GM21786 (cell line): ENCODE data around the gene SLC7A9.
"Not testable (repeated sequence)": the region's sequence is repeated elsewhere in the genome, so short reads cannot be mapped to it uniquely, and the experiment has no call there.

ENCODE experiments used
- ATAC-seq: cut with Tn5 transposase; IDR thresholded peaks from one replicate; pipeline ENCODE4 v1.9.1; 2021; ENCODE audit not compliant: unreplicated experiment

SLC7A9 gene

DNA sequence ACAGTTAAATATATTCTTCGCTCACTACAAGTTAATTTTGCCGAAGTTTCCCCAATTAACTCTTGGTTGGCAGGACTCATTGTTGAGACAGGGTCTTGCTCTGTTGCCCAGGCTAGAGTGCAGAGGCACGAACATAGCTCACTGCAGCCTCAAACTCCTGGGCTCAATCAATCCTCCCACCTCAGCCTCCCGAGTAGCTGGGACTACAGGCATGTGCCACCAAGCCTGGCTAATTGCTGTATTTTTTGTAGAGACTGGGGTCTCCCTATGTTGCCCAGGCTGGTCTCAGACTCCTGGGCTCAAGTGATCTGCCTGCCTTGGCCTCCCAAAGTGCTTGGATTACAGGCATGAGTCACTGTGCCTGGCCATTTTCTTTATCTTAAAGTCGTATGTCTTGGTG, 15.7 kb upstream of the SLC7A9 start:
- not testable (repeated sequence) for ATAC-seq

DNA sequence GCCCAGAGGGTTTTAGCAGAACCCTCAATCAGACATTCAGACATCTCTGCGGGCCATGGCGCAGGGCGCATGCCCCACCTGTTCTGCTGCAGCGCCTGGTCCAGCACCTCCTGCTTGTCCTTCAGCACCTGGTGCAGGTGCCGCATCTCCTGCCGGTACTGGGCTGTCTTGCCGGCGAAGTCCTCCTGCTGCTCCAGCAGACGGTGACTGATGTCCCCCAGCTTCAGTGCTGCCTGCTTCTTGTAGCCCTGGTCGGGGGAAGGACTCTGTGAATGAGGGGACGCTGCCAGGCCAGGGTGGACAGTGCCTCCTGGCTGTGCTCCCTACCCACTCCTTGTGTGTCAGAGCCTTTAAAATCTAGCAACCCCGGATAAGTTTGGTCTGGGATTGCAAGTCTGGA, 12.2 kb upstream of the SLC7A9 start:
- ATAC-seq = no peak

DNA sequence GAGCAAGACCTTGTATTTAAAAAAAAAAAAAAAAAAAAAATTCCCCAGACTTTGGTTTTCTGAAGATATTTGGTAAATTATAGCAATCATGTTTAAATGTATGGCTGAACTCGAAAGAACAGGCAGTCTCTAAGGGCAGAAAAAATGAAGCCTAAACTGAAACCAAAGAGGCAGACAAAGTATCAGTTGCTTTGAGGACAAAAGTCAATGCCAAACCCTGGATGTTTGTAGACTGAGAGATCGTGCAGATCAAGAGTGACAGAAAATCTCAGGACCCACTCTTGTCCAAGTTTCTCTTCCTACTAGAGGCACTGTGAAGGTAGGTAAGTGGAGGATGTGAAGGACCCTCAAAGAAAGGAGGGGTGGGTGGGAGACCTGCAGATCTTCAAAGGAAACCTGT, 11.1 kb upstream of the SLC7A9 start:
- ATAC-seq = no peak

DNA sequence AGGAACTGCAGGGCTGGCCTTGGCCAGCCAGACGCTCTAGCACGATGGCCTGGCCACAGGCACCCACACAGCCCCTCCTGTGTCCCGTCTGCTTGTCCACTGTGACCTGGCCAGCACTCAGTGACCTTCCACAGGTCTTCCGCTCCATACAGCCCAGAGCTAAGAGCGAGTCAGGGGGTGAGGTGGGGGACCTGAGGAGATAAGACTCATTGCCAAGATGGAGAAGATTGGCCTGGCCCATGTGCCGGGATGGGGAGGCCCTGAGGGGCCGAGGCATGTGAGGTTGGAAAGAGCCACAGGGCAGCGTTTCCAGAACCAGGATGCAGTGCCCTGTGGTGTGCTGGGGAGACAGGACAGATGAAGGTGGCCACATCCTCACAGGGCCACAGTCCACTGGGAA, 10.2 kb upstream of the SLC7A9 start:
- ATAC-seq = no peak

DNA sequence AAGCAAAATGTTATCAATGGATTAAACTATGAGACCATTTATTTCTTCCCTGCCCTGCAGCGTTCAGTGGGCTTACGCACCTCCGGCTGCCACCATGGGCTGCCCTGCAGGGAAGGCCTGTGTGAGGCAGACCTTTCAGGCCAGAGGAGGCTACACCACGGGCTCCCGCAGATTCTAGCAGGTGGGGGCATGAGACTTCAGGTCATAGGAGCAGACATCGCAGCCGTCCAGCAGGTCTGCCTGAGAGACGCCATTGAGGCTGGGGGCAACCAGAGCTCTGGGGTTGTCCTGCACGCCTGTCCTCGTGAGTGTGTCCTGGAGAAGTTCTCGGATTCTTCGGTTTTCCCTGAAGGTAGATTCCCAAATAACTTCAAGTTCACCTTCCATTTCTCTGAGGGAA, 9.4 kb upstream of the SLC7A9 start:
- no peak for ATAC-seq

DNA sequence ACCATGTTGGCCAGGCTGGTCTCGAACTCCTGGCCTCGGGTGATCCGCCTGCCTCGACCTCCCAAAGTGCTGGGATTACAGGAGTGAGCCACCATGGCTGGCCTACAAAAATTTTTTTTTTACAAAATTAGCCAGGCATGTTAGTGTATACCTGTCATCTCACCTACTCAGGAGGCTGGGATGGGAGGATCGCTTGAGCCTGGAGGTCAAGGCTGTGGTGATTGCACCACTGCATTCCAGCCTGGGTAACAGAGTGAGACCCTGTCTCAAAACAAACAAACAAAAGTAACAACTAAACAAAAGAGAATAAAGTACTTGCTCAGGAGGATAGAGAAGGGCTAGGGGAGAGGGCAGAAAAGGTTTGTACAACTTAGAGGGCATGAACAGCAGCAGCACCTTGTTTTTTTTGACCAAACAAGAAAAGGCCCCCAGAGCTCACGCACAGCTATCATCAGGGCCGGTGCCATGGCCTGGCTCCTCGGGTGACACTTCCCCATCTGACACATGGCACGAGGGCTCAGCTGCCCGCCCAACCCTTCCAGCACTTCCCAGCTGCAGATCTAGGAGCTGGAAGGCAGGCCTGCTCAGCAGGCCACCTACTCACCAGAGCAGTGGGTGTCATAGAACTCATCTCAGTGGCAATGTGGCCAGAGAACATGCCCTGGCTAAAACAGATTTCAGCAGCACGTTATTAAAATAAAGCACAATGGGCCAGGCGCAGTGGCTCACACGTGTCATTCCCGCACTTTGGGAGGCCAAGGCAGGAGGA, 8.6 kb upstream of the SLC7A9 start:
- ATAC-seq = no peak

DNA sequence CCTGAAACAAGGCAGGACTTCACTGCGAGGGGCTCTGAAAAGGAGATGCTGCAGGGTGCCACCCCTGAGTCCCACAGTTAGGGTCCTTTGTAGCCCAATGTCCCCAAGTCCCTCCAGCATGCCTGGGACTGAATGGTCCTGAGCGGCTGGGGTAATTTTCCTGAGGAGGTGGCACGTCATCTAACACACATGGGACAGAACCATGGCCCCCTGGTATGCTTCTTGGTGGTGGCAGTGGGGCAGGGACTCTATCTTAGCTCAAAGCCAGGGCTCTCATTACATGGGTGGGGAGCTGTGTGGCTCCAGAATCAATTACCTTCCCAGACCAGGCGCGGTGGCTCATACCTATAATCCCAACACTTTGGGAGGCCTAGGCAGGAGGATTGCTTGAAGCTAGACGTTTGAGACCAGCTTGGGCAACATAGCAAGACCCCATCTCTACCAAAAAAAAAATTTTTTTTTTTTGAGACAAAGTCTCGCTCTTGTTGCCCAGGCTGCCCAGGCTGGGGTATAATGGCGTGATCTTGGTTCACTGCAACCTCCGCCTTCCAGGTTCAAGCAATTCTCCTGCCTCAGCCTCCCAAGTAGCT, 7.9 kb upstream of the SLC7A9 start:
- no peak for ATAC-seq

DNA sequence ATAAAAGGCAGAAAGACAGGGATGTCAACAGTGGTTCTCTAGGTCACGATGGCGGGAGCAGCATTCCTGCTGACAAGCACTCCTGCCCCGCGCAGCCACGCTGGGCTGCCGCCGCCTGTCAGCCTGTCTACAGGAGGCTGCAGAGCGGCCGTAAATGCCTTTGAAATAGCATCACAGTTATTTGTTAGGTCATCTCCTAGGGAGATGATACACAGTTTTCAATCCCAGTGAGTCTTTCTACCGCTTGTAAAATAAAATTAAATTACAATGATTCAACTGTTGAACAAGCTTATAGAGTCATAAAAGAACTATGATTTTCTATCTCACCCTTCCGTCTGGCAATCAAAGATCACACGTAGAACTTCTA, 7.3 kb upstream of the SLC7A9 start:
- no peak for ATAC-seq

DNA sequence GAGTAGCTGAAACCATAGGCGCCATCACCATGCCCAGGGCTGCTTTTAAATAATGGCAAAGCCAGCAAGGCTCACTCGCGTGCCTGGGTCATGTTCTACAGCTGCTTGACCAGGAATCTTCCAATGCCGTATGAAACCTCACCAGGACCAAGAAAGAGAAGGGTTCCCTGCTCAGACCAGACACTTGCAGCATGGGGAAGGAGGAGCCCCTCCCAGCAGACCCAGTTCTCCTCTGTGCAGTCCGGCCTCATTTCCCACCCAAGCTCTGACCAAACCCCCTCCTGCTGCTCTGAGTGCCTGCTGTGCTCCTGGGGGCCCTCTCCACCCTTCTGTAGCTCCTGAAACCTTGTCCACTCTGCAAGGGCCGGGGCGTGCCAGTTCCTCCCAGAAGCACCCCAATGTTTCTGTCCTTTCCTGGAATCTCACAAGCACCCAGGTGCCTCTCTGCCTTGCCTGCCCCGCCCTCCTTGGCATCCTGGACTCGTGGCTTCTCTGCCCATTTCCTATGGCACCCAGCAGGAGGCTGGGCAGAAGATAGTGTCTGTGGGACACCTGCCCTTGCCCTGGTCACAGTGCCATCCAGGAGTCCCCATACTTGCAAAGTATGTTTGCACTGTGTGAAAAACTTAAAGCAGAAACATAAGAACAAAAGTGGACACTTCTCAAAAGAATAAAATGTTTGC, 6.8 kb upstream of the SLC7A9 start:
- ATAC-seq = no peak

DNA sequence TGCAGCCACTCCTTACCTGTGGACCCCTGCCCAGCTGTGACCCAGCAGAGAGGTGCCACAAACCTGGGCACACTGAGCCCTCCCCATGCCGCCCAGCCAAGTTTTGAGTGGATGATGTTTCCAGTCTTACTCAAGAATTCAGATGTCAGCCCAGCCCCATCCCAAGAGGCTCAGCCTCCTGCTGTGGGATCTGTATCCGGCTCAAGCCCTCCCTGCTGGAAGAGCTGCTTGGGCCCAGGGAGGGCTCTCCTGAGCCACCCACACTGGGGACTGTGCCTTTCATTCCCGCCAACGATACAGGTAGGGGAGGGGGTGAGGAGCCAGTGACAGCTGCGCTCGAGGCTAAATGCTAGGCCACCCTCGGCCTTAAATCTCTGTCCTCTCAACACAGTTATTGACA, 5.9 kb upstream of the SLC7A9 start:
- no peak for ATAC-seq

DNA sequence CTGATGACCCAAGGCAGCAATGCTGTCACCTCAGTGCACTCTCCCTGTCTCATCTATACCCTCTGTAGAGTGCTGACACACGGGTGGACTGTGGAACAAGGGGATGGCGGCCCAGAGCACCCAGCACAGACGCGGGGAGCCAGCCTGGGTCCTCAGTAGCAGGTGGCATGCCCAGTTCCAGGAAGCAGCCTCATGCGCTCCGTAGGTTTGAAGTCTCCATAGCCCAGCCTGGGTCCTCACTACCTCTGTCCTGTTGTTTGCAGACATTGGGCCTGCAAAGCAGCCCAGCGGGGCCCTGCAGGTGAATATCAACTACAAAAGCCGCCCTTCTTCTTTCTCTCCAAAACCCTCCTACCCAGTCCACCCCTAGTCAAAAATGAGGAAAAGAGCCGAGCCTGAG, 5.0 kb upstream of the SLC7A9 start:
- no peak for ATAC-seq

DNA sequence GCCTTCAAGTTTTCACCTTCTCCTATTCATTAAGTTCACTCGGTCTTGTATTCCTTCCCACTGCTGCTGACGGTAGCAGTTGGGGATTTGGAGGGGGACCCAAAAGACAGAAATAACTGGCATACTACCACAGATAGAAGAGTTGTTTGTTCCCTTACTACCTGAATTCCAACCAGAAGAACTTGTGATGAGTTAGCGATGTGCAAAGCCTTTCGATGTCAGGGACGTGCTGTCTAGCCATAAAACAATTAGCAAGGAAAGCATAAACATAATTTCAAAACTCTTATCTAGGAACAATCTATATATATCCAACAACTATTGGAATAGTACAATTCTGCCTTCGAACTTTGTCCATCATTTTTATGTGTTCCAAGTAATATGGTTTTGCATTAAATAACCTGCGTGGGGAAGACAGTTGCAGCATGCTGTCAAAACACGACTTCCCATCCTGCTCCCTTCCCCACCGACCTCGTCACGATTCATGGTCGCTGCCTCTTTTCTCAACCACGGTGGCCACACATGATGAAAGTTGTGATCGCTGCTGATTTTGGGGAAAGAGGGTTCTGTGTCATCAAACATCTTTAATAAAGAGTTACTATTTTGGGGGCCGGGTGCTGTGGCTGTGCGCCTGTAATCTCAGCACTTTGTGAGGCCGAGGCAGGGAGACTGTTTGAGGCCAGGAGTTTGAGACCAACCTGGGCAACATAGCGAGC, 3.8 kb upstream of the SLC7A9 start:
- no peak for ATAC-seq

DNA sequence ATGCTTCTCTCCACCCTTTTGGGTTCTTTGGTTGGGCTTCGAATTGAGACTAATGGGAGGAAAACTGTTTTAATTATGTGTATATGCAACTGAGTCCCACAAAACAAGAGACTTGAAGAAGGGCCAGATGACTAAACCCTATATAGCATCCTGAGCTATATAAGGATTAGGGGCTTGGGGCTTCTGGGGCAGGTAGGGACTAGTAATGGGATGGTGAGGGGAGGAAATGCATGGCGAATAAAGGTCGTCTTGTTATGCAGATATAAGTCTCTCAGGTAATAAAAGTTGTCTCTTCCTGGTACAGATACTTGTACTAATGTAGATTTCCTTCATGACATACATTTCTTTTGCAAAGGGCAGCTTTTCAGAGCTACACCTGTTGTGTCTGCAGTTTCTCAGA, 2.8 kb upstream of the SLC7A9 start:
- no peak for ATAC-seq

DNA sequence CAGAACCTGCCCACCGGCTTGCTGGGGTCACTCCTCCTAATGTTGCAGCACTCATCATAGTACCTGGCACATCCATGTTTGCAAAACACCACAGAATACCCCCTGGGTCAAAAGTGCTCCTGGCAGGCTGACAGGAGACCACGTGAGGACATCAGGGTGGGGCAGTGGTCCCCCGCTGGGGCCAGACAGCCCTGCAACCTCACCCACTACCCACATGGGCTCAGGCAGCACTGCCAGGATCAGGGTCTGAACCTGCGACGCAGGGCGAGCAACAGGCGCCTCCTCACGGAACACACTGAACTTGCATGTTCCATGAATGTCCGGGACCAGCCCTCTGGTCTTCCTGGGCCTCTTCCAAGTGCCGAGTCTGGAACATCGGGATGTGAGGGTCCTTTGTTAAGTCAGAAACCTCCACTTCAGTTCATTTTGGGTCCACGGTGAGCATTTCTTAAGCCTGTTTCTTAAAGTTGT, 1.4 kb upstream of the SLC7A9 start:
- ATAC-seq = no peak

DNA sequence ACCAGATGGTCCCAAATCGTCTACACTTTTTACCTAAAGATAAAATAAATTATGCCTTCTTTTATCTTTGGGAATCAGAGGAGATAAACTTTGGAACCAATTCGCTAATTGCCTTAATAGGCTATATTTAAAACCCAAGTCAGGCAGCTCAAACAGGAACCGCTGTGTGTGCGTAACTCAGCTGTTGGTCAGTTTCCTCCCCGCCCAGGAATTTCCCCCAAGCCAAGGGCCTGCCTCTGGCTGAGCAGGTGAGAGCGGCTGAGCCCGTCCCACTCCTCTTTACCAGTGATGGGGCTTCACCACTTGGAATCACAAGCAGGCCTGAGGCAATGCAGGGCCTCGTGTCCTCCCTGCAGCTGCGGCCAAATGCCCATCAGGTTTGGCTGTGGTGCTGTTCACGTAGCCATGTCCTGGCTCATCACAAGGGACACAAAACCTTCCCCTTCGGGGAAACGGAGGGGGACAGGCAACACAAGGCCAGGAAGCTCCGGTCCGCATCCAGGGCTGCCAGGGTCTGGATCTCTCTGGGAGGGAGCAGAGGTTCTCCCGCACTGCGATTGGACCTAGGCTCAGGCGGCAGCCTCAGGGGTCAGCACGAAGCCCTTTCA, 503 bp upstream of the SLC7A9 start:
- ATAC-seq = no peak

DNA sequence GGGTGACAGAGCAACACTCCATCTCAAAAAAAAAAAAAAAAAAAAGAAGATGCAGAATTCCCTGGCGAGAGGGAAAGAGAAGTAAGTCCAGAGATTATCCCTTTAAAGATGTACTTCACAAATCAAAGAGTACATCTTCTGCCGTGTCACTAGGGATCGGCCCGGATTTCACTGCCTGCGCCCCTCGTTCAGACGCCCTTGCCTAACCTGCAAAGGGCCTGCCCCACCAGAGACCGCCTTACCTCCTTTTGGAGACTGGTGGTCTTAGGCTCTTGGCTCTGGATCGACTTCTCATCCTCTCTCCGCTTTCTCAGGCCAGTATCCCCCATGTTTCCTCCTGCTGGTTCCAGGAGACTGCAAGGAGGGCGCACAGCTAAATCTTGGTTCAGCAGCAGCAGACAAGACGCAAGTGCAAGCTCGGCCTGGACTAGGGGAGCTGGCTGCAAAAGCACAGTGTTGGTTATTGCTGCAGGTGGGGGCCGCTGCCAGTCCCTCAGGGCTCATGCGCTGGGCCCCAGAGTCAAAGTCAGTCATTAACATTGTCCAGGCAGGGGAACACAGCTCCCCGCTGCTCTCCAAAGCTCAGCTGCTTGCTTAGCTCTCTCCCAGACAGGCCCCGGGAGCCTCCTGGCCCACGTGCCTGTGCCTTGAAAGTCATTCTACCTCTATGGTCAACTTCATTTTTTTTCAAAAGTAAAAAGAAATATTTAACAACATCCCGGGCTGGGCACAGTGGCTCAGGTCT, 1.2 kb downstream of the SLC7A9 start:
- no peak for ATAC-seq

DNA sequence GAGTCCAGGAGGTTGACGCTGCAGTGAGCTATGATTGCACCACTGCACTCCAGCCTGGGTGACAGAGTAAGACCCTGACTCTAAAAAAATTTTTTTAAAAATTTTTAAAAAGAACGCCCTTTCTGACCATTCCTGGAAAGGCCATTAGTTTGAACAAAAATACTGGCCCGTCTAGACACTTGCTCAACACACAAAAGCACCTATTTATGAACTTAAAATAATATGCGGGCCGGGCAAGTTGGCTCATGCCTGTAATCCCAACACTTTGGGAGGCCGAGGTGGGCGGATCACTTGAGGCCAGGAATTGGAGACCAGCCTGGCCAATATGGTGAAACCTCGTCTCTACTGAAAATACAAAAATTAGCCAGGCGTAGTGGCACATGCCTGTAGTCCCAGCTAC, 2.1 kb downstream of the SLC7A9 start:
- ATAC-seq = not testable (repeated sequence)

DNA sequence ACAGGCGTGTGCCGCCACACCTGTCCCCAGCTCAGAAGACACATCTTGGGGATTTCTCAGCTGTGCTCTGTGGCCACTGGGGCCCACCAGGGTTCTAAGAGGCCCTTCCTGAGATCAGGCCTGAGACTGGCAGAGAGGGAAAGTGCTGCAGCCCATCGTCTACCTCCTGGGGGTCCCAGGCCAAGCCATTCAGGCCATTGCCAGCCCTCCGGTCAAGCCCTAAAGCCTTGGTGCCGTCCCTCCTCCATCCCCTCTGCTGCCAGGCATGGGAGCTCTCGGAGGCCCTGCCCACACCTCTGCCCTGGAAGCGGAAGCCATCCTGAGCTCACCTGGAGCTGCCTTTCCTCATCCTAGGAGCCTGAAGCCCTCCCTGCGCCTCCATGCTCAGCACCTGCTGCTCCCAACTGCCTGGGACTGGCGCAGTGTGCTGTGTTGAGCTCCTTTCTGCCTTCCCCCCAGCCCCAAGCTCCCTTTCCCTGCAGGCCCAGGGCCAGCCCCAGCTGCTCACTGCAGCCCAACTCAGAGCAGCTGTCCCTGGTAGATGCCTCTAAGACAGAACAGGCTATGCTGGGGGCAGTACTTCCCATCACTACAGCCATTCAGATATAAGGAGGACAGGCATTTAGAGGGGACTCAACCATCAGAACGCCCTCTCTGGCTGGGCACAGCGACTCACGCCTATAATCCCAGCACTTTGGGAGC, 2.9 kb downstream of the SLC7A9 start:
- ATAC-seq = no peak

DNA sequence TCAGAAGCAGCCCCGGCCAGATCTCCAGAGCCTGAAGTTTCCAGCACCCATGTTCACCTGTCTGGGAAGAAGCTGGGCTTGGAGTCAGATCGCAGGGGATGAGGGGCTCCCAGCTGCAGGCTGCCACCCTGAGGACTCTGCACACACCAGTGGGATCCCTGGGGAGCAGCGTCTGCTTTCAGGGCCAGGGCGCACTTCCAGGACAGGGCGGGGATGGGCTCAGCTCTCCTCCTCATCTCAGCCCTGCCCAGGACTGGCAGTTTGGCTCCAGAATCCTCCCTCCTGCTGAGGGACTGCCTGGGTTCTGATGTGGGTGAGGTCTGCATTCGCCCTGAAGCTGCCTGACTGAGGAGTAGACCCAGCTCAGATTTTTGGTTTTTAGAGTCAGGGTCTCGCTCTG, 3.5 kb downstream of the SLC7A9 start:
- no peak for ATAC-seq

DNA sequence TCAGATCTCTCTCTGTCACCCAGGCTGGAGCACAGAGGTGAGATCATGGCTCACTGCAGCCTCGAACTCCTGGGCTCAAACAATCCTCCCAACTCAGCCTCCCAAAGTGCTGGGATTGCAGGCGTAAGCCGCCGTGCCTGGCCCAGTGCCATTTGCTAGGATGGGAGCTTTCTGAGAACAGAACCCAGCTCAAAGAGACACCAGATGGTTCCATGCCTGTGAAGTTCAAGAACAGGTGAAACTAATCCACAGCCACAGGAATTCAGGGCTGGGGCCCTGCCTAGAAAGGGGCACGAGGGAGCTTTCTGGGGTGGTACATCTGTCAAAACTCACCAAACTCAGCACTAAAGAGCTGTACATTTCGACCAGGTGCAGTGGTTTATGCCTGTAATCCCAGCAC, 4.2 kb downstream of the SLC7A9 start:
- no peak for ATAC-seq
